ENCODE data around the gene FOXA3. TPM values are rescaled to one million over a fixed set of nuclear protein-coding genes. Genes with fewer than 3 reads are reported as not detected.

Gene FOXA3
- total RNA-seq, 2 experiments from 2014 or later: not detected

GRCh38 chr19:45920458-45920857 is 56.3 kb downstream of the FOXA3 start:
- Histone ChIP-seq H3K27ac (ENCODE audit: low read depth in 1 of 2, low read length in 2 of 2) (no peak overlapping the region), H3K27me3 (ENCODE audit: control insufficient read depth in 1 of 2, insufficient read depth in 2 of 2, low read length in 2 of 2) (no peaks in the 10 kb centered on the region), H3K9me3 (ENCODE audit: control insufficient read depth in 1 of 2, insufficient read depth in 1 of 2, low read length in 2 of 2) (no peaks in the 10 kb centered on the region), H3K36me3 (ENCODE audit: insufficient read depth, low read length) (no peaks in the 10 kb centered on the region), H3K4me3 (ENCODE audit: low read length) (no peak overlapping the region), H3K4me1 (ENCODE audit: insufficient read depth, low read length) (no peaks in the 10 kb centered on the region)
- no peak overlapping the region for H3K4me3 Mint-ChIP-seq
- ATAC-seq (ENCODE audit: poor library complexity): no peak
- intact Hi-C loops (cut with DNase I, micrococcal nuclease): loop anchor here in 1 of 2 experiments (10.0 kb wide), 1 partner anchor 424 kb away; the partner anchor contains the start of gene PPP5C
- peaks cover 27% of the 10 kb centered on the region for H3K27me3 Mint-ChIP-seq
- no peak overlapping the region for H3K27ac Mint-ChIP-seq
- no peak for DNase-seq
- POLR2A ChIA-PET: no interaction called here
- TF ChIP-seq CTCF (IDR thresholded peaks at IDR 0.05): no peak
- CTCF ChIA-PET: no interaction called here
- no peaks in the 10 kb centered on the region for H3K4me1 Mint-ChIP-seq (ENCODE audit: low read depth)
- no peaks in the 10 kb centered on the region for H3K36me3 Mint-ChIP-seq (ENCODE audit: low read depth)
- H3K9me3 Mint-ChIP-seq: no peaks in the 10 kb centered on the region

- ChIA-PET CTCF (no interaction called here), POLR2A (no interaction called here)
- H3K9me3 ChIP-seq (ENCODE audit: control insufficient read depth in 1 of 2, insufficient read depth in 1 of 2, low read length in 2 of 2): no peaks in the 10 kb centered on the region
- intact Hi-C loops (cut with DNase I, micrococcal nuclease): loop anchor here in 1 of 2 experiments (10.0 kb wide), 1 partner anchor 423 kb away; the partner anchor contains the start of gene PPP5C
- Mint-ChIP-seq H3K27me3 (peaks cover 19% of the 10 kb centered on the region), H3K9me3 (no peaks in the 10 kb centered on the region), H3K4me1 (ENCODE audit: low read depth) (no peaks in the 10 kb centered on the region), H3K27ac (no peak overlapping the region), H3K36me3 (ENCODE audit: low read depth) (no peaks in the 10 kb centered on the region), H3K4me3 (no peak overlapping the region)
- DNase-seq (no peak), ATAC-seq (ENCODE audit: poor library complexity) (no peak)
- H3K4me1 ChIP-seq (ENCODE audit: insufficient read depth, low read length): no peaks in the 10 kb centered on the region
- H3K4me3 ChIP-seq (ENCODE audit: low read length): no peak overlapping the region
- no peaks in the 10 kb centered on the region for H3K27me3 ChIP-seq (ENCODE audit: control insufficient read depth in 1 of 2, insufficient read depth in 2 of 2, low read length in 2 of 2)
- no peak for TF ChIP-seq CTCF (IDR thresholded peaks at IDR 0.05)
- H3K36me3 ChIP-seq (ENCODE audit: insufficient read depth, low read length): no peaks in the 10 kb centered on the region
- no peak overlapping the region for H3K27ac ChIP-seq (ENCODE audit: low read depth in 1 of 2, low read length in 2 of 2)
Observed at GRCh38 chr19:45922281-45922680, 58.2 kb downstream of the FOXA3 start.

Other genes with a start within 250 kb of the FOXA3 start
- 10 to 100 TPM; 29.2 to 30.4 TPM for gene EML2, start 224.9 kb upstream of the FOXA3 start, total RNA-seq
- 1 to 10 TPM; 2.4 to 3.0 TPM for gene GIPR, start 196.1 kb upstream of the FOXA3 start, total RNA-seq
- gene SNRPD2, start 172.4 kb upstream of the FOXA3 start, total RNA-seq: 100 to 1,000 TPM; 367 to 369 TPM
- 1 to 10 TPM; 3.7 to 5.0 TPM for gene QPCTL, start 171.7 kb upstream of the FOXA3 start, total RNA-seq
- 10 to 100 TPM; 17.2 to 17.5 TPM for gene FBXO46, start 133.4 kb upstream of the FOXA3 start, total RNA-seq
- gene MEIOSIN, start 130.9 kb upstream of the FOXA3 start, total RNA-seq: not detected
- under 1 TPM; 0.58 to 0.59 TPM for gene SIX5, start 95.1 kb upstream of the FOXA3 start, total RNA-seq
- gene DMPK, start 81.8 kb upstream of the FOXA3 start, total RNA-seq: 10 to 100 TPM; 24.0 to 24.9 TPM
- 10 to 100 TPM; 28.6 to 31.5 TPM for gene DMWD, start 71.5 kb upstream of the FOXA3 start, total RNA-seq
- gene RSPH6A, start 49.0 kb upstream of the FOXA3 start, total RNA-seq: under 1 TPM; 0.17 to 0.25 TPM
- gene SYMPK, start 1.2 kb upstream of the FOXA3 start, total RNA-seq: 10 to 100 TPM; 63.3 to 65.0 TPM
- 10 to 100 TPM; 21.0 to 21.6 TPM for gene IRF2BP1, start 21.8 kb downstream of the FOXA3 start, total RNA-seq
- gene MYPOP, start 38.3 kb downstream of the FOXA3 start, total RNA-seq: 1 to 10 TPM; 4.1 to 4.7 TPM
- gene NANOS2, start 50.5 kb downstream of the FOXA3 start, total RNA-seq: not detected
- not detected for gene NOVA2, start 109.5 kb downstream of the FOXA3 start, total RNA-seq
- 1 to 10 TPM; 4.9 to 6.6 TPM for gene CCDC61, start 131.1 kb downstream of the FOXA3 start, total RNA-seq
- not detected for gene PGLYRP1, start 158.7 kb downstream of the FOXA3 start, total RNA-seq
- gene IGFL4, start 176.7 kb downstream of the FOXA3 start, total RNA-seq: not detected